Keratinocyte (primary cell): ENCODE results near the gene RAB9A. TPM values are rescaled to one million over a fixed set of nuclear protein-coding genes. Genes with fewer than 3 reads are reported as not detected.

Source experiments
- DNase-seq: peaks from one replicate; pipeline ENCODE4 v3.0.0-alpha.2; 2011; ENCODE audit warnings: low read depth, missing footprints, low spot score
- FAIRE-seq: peaks from 2 replicates; lab custom pipeline; 2011; peaks lifted over from hg19 to GRCh38; lab: Jason Lieb, UNC
- H2AFZ ChIP-seq: 2 replicates; pipeline ENCODE4 v1.6.0; 2012; ENCODE audit warnings: low read length, control low read depth, inconsistent platforms; ENCODE audit not compliant: control insufficient read depth
- H3K27ac ChIP-seq: 2 replicates; pipeline ENCODE4 v1.5.1; 2011; ENCODE audit warnings: low read length; ENCODE audit not compliant: control insufficient read depth, insufficient read depth
- H3K27me3 ChIP-seq: 3 replicates; pipeline ENCODE4 v1.6.0; 2011; ENCODE audit warnings: low read length; ENCODE audit not compliant: control insufficient read depth, insufficient read depth; ENCODE audit errors: extremely low read depth
- H3K36me3 ChIP-seq, 2 experiments: 2 replicates in 1 of 2; 3 replicates in 1 of 2; pipeline ENCODE4 v1.5.1; 2011; ENCODE audit warnings: low read length in 2 of 2, mild to moderate bottlenecking in 1 of 2; ENCODE audit not compliant: control insufficient read depth in 2 of 2, insufficient read depth in 2 of 2; ENCODE audit errors: extremely low read depth in 1 of 2
- H3K4me1 ChIP-seq: 3 replicates; pipeline ENCODE4 v1.5.1; 2011; ENCODE audit warnings: low read length; ENCODE audit not compliant: control insufficient read depth, insufficient read depth; ENCODE audit errors: extremely low read depth
- H3K4me2 ChIP-seq: 3 replicates; pipeline ENCODE4 v1.6.0; 2011; ENCODE audit warnings: low read depth, low read length; ENCODE audit not compliant: control insufficient read depth, insufficient read depth; ENCODE audit errors: extremely low read depth
- H3K4me3 ChIP-seq, 3 experiments: fragments of 200-600 bp in 1 of 3; sonication (generic) in 1 of 3; 2 replicates in 2 of 3; 3 replicates in 1 of 3; pipeline ENCODE4 v1.5.1; 2011 to 2016; ENCODE audit warnings: low read length in 3 of 3, mild to moderate bottlenecking in 3 of 3, control low read depth in 2 of 3, inconsistent platforms in 1 of 3, low read depth in 1 of 3, mixed read lengths in 1 of 3, mixed run types in 1 of 3, moderate library complexity in 1 of 3; ENCODE audit not compliant: control insufficient read depth in 2 of 3, insufficient read depth in 2 of 3; ENCODE audit errors: extremely low read depth in 1 of 3
- H3K79me2 ChIP-seq: 2 replicates; pipeline ENCODE4 v1.6.0; 2012; ENCODE audit warnings: low read length; ENCODE audit not compliant: control insufficient read depth, insufficient read depth
- H3K9ac ChIP-seq: 3 replicates; pipeline ENCODE4 v1.6.0; 2011; ENCODE audit warnings: low read length; ENCODE audit not compliant: control insufficient read depth, insufficient read depth; ENCODE audit errors: extremely low read depth
- H3K9me1 ChIP-seq: 3 replicates; pipeline ENCODE4 v1.6.0; 2011; ENCODE audit warnings: low read length; ENCODE audit not compliant: control insufficient read depth, insufficient read depth; ENCODE audit errors: extremely low read depth
- H3K9me3 ChIP-seq: 2 replicates; pipeline ENCODE4 v1.5.1; 2012; ENCODE audit warnings: low read depth, low read length; ENCODE audit not compliant: control insufficient read depth
- H4K20me1 ChIP-seq: 3 replicates; pipeline ENCODE4 v1.6.0; 2011; ENCODE audit warnings: low read length; ENCODE audit not compliant: control insufficient read depth, insufficient read depth; ENCODE audit errors: extremely low read depth
- CTCF ChIP-seq, 3 experiments: IDR thresholded peaks in 1 of 3; conservative IDR thresholded peaks in 1 of 3; optimal IDR thresholded peaks in 1 of 3; 2 replicates in 2 of 3; 3 replicates in 1 of 3; pipeline versions ENCODE3 to v1.5.1; 2011; ENCODE audit warnings: low read length in 3 of 3, mild to moderate bottlenecking in 3 of 3, moderate library complexity in 2 of 3, control low read depth in 1 of 3, inconsistent platforms in 1 of 3; ENCODE audit not compliant: insufficient read depth in 2 of 3; ENCODE audit errors: extremely low read depth in 1 of 3
- EZH2 ChIP-seq: IDR thresholded peaks from one replicate; pipeline ENCODE4 v1.6.1; 2012; ENCODE audit warnings: inconsistent platforms, mild to moderate bottlenecking, low read length, moderate library complexity
- dilution Hi-C: fragments of 300-500 bp; cut with MboI; formaldehyde crosslinking; loops from one replicate; pipeline ENCODE4 v1.7.0; 2020; ENCODE audit warnings: low sequenced_read_pairs; ENCODE audit not compliant: extremely low pct_ligation_motif_present
- polyA plus RNA-seq, 5 experiments: library from polyadenylated mRNA; depleted of rRNA in 3 of 5; stranded (reverse) in 3 of 5; stranded (forward) in 1 of 5; unstranded in 1 of 5; fragments of >200 nt; gene quantifications; 1 replicate in 1 of 5; 2 replicates in 3 of 5; 3 replicates in 1 of 5; pipeline versions ENCODE4 v1.2.1 to v1.2.3, GENCODE V29; 2011 to 2012; ENCODE audit warnings: missing spikeins in 2 of 5, low read depth in 1 of 5, low replicate concordance in 1 of 5

Gene RAB9A
- polyA plus RNA-seq, 1 donor (not counting 4 experiments of a cell fraction or from before 2014, with no cell fraction given): 46.0 TPM

DNA sequence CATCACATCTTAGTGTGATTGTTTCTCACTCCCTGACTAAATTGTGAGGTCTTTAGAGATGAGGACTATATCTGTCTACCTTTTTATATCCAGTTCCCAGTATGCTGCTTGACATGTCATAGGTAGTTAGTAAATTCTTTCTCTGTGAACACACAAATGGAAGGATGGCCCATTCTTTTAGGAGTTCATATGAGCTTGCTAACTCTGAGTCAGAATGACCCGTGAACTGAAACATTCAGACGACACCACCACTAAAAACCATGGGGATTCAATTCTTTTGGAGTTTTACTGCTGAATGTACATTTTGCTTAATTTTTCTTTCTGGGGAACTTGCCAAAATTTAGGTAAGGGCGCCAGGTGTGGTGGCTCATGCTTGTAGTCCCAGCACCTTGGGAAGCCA, 59.6 kb downstream of the RAB9A start:
- FAIRE-seq: no peak
- no peak for TF ChIP-seq EZH2
- Histone ChIP-seq H4K20me1 (no peaks in the 10 kb centered on the region), H3K36me3 (peaks cover 4 to 8% of the 10 kb centered on the region in 2 experiments), H3K79me2 (no peaks in the 10 kb centered on the region), H3K4me1 (peaks cover 12% of the 10 kb centered on the region), H2AFZ (no peak overlapping the region), H3K27me3 (no peaks in the 10 kb centered on the region), H3K9me1 (no peaks in the 10 kb centered on the region), H3K9ac (no peak overlapping the region), H3K27ac (no peak overlapping the region), H3K9me3 (no peaks in the 10 kb centered on the region), H3K4me2 (no peak overlapping the region), H3K4me3 (no peak overlapping the region)
- no peak for DNase-seq
- dilution Hi-C loops: no loop called here

DNA sequence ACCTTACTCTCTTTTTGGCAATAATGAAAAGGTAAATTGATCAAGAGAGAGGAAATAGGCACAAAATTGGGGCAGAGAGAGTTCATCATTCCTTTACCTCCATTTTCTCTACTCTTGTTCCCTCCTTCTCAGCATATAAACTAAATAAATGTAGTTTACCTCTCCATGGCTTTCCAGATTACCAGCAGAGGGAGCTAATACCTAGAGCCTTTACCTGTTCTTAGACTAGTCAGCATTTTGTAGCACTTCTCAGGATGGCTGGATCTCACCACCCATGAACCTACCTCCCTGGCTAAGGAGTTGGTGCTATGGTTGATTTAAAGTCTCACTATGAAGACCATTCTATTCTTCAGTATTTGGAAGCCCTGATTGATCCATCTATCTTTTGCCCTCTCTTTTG, 61.3 kb downstream of the RAB9A start:
- no peak overlapping the region for H3K4me2 ChIP-seq
- dilution Hi-C loops: no loop called here
- H3K27me3 ChIP-seq: no peaks in the 10 kb centered on the region
- peak; percentile 29 to 76 (median 71) for TF ChIP-seq CTCF (optimal IDR thresholded peaks at IDR 0.05 in 1 of 3, IDR thresholded peaks at IDR 0.05 in 1 of 3, conservative IDR thresholded peaks at IDR 0.05 in 1 of 3; ENCODE audit: extremely low read depth in 1 of 3, insufficient read depth in 2 of 3, low read length in 3 of 3)
- TF ChIP-seq EZH2: no peak
- H2AFZ ChIP-seq: no peak overlapping the region
- no peaks in the 10 kb centered on the region for H3K79me2 ChIP-seq
- H4K20me1 ChIP-seq: no peaks in the 10 kb centered on the region
- peaks cover 4 to 10% of the 10 kb centered on the region in 2 experiments for H3K36me3 ChIP-seq
- no peak overlapping the region for H3K4me3 ChIP-seq
- H3K4me1 ChIP-seq: peaks cover 12% of the 10 kb centered on the region
- no peak overlapping the region for H3K9ac ChIP-seq
- H3K27ac ChIP-seq: no peak overlapping the region
- H3K9me3 ChIP-seq: no peaks in the 10 kb centered on the region
- peak; percentile 86 for FAIRE-seq
- DNase-seq: no peak
- no peaks in the 10 kb centered on the region for H3K9me1 ChIP-seq

DNA sequence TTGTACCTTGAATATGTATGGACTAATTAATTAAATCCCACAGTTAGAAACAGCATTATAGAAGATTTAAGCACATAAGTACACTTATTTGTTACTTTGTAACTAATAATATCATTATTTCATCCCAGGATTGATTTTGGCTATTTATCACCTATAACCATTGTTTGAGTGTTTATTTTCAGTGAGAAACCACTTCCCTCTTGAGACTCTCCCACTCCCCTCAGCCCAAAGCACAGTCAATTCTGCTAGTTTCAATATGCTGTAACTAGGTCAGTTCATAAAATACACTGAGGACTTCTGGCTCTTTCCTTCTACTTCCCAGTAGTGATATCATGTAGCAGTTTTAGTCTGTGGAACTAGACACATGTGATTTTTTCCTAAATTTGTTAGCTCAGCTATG, 61.9 kb downstream of the RAB9A start:
- H3K4me1 ChIP-seq: peaks cover 12% of the 10 kb centered on the region
- H2AFZ ChIP-seq: no peak overlapping the region
- TF ChIP-seq CTCF (optimal IDR thresholded peaks at IDR 0.05 in 1 of 3, IDR thresholded peaks at IDR 0.05 in 1 of 3, conservative IDR thresholded peaks at IDR 0.05 in 1 of 3; ENCODE audit: extremely low read depth in 1 of 3, insufficient read depth in 2 of 3, low read length in 3 of 3): no peak
- no peak overlapping the region for H3K27ac ChIP-seq
- no peak overlapping the region for H3K4me3 ChIP-seq
- no peak overlapping the region for H3K4me2 ChIP-seq
- H3K9me1 ChIP-seq: no peaks in the 10 kb centered on the region
- no peak for FAIRE-seq
- H3K27me3 ChIP-seq: no peaks in the 10 kb centered on the region
- peaks cover 6 to 10% of the 10 kb centered on the region in 2 experiments for H3K36me3 ChIP-seq
- H3K9ac ChIP-seq: no peak overlapping the region
- no peaks in the 10 kb centered on the region for H3K9me3 ChIP-seq
- dilution Hi-C loops: no loop called here
- no peak for DNase-seq
- H3K79me2 ChIP-seq: no peaks in the 10 kb centered on the region
- no peaks in the 10 kb centered on the region for H4K20me1 ChIP-seq
